Medulla oblongata (tissue), 1 donor: ENCODE measurements around the gene NUDT16L1.

Experiments
- DNase-seq: peaks from one replicate; pipeline ENCODE4 v3.0.0-alpha.2; 2015; ENCODE audit errors: extremely low spot score

The NUDT16L1 gene

GRCh38 chr16:4693956-4694641 lies 737 bp downstream of the NUDT16L1 start:
- no peak for DNase-seq

GRCh38 chr16:4694642-4695451 lies 1.5 kb downstream of the NUDT16L1 start:
- peak; percentile 51 for DNase-seq

GRCh38 chr16:4695473-4696171 lies 2.3 kb downstream of the NUDT16L1 start:
- no peak for DNase-seq

GRCh38 chr16:4696172-4696904 lies 3.0 kb downstream of the NUDT16L1 start:
- no peak for DNase-seq

GRCh38 chr16:4696905-4697847 lies 3.8 kb downstream of the NUDT16L1 start:
- DNase-seq, result no peak

- no peak for DNase-seq
Observed at GRCh38 chr16:4697848-4698291, 4.5 kb downstream of the NUDT16L1 start.

- no peak for DNase-seq
Observed at GRCh38 chr16:4698321-4699045, 5.1 kb downstream of the NUDT16L1 start.

GRCh38 chr16:4699046-4699556 lies 5.7 kb downstream of the NUDT16L1 start:
- no peak for DNase-seq

GRCh38 chr16:4700380-4700996 lies 7.1 kb downstream of the NUDT16L1 start:
- DNase-seq, result no peak

- DNase-seq, result no peak
Observed at GRCh38 chr16:4700997-4701743, 7.8 kb downstream of the NUDT16L1 start.

- DNase-seq, result no peak
Observed at GRCh38 chr16:4701791-4702465, 8.6 kb downstream of the NUDT16L1 start.

- no peak for DNase-seq
Observed at GRCh38 chr16:4702466-4702808, 9.1 kb downstream of the NUDT16L1 start.

- no peak for DNase-seq
Observed at GRCh38 chr16:4703906-4704305, 10.5 kb downstream of the NUDT16L1 start.

- DNase-seq, result no peak
Observed at GRCh38 chr16:4704491-4704890, 11.1 kb downstream of the NUDT16L1 start.

- DNase-seq, result no peak
Observed at GRCh38 chr16:4704913-4705312, 11.6 kb downstream of the NUDT16L1 start.

- no peak for DNase-seq
Observed at GRCh38 chr16:4706871-4707270, 13.5 kb downstream of the NUDT16L1 start.

GRCh38 chr16:4709481-4709880 lies 16.1 kb downstream of the NUDT16L1 start:
- DNase-seq, result no peak
